AG10803 (cell line): ENCODE results near the gene SELENOO.

Experiments
- DNase-seq: peaks from one replicate; pipeline ENCODE4 v3.0.0; 2010; ENCODE audit warnings: low read depth
- H3K4me3 ChIP-seq: 2 replicates; pipeline ENCODE4 v1.5.1; 2011; ENCODE audit warnings: mild to moderate bottlenecking, low read length, control low read depth
- CTCF ChIP-seq: conservative IDR thresholded peaks from 2 replicates; pipeline ENCODE4 v1.5.1; 2011; ENCODE audit warnings: mild to moderate bottlenecking, low read length, control low read depth, inconsistent platforms

Gene SELENOO

GRCh38 chr22:50253046-50253915, 52.5 kb downstream of the SELENOO start:
- H3K4me3 ChIP-seq: no peak overlapping the region
- no peak for TF ChIP-seq CTCF
- no peak for DNase-seq

GRCh38 chr22:50253941-50254340, 53.1 kb downstream of the SELENOO start:
- DNase-seq: no peak
- no peak overlapping the region for H3K4me3 ChIP-seq
- TF ChIP-seq CTCF: no peak

GRCh38 chr22:50255099-50255498, 54.3 kb downstream of the SELENOO start:
- no peak for DNase-seq
- no peak overlapping the region for H3K4me3 ChIP-seq
- TF ChIP-seq CTCF: no peak

- no peak for DNase-seq
- H3K4me3 ChIP-seq: no peak overlapping the region
- no peak for TF ChIP-seq CTCF
These were observed 54.8 kb downstream of the SELENOO start for GRCh38 chr22:50255607-50256006.

GRCh38 chr22:50256258-50256862, 55.5 kb downstream of the SELENOO start:
- TF ChIP-seq CTCF: no peak
- no peak overlapping the region for H3K4me3 ChIP-seq
- no peak for DNase-seq

GRCh38 chr22:50257041-50257440, 56.2 kb downstream of the SELENOO start:
- no peak for TF ChIP-seq CTCF
- DNase-seq: no peak
- H3K4me3 ChIP-seq: no peak overlapping the region
